ENCODE measurements around the gene LRMDA.

- TF ChIP-seq EZH2 (IDR thresholded peaks at IDR 0.05) (no peak), SIN3A (IDR thresholded peaks at IDR 0.05; ENCODE audit: low read depth) (no peak), MAX (IDR thresholded peaks at IDR 0.05) (no peak), TCF7L2 (IDR thresholded peaks at IDR 0.05; ENCODE audit: borderline replicate concordance, extremely low read depth, insufficient read depth, insufficient read length) (no peak), POLR2AphosphoS5 (IDR thresholded peaks at IDR 0.05; ENCODE audit: low read depth, low read length) (no peak), JUND (IDR thresholded peaks at IDR 0.05) (no peak), CTCF (IDR thresholded peaks at IDR 0.05 in 2 of 3, conservative IDR thresholded peaks at IDR 0.05 in 1 of 3; ENCODE audit: borderline replicate concordance in 1 of 3, insufficient read depth in 1 of 3, low read depth in 2 of 3, low read length in 2 of 3) (no peak), RAD21 (IDR thresholded peaks at IDR 0.05; ENCODE audit: low read depth) (no peak), YY1 (IDR thresholded peaks at IDR 0.05; ENCODE audit: extremely low read depth, insufficient replicate concordance, low read depth, low read length) (no peak), POLR2A (IDR thresholded peaks at IDR 0.05; ENCODE audit: borderline replicate concordance, extremely low read depth, insufficient read depth, insufficient read length) (no peak), SP1 (IDR thresholded peaks at IDR 0.05; ENCODE audit: low read depth) (no peak), ZNF274 (IDR thresholded peaks at IDR 0.05; ENCODE audit: low read depth, low read length) (no peak)
These were observed 637.4 kb downstream of the LRMDA start for GRCh38 chr10:76068856-76069255.

Data from HCT116 (cell line).